AG09309 (cell line): ENCODE measurements around the gene MAPKAPK3.

Experiments
- DNase-seq: peaks from one replicate; pipeline ENCODE4 v3.0.0-alpha.2; 2010; ENCODE audit warnings: low read depth
- H3K4me3 ChIP-seq: 2 replicates; pipeline ENCODE4 v1.5.1; 2011; ENCODE audit warnings: mild to moderate bottlenecking, low read depth, low read length, moderate library complexity; ENCODE audit not compliant: control insufficient read depth
- TF ChIP-seq, protein P1 (sequence below): IDR thresholded peaks from 2 replicates; pipeline ENCODE4 v1.5.1; 2011; ENCODE audit warnings: mild to moderate bottlenecking, low read depth, low read length, inconsistent platforms; ENCODE audit not compliant: insufficient read depth, control insufficient read depth; ENCODE audit errors: missing control alignments

Gene MAPKAPK3

DNA sequence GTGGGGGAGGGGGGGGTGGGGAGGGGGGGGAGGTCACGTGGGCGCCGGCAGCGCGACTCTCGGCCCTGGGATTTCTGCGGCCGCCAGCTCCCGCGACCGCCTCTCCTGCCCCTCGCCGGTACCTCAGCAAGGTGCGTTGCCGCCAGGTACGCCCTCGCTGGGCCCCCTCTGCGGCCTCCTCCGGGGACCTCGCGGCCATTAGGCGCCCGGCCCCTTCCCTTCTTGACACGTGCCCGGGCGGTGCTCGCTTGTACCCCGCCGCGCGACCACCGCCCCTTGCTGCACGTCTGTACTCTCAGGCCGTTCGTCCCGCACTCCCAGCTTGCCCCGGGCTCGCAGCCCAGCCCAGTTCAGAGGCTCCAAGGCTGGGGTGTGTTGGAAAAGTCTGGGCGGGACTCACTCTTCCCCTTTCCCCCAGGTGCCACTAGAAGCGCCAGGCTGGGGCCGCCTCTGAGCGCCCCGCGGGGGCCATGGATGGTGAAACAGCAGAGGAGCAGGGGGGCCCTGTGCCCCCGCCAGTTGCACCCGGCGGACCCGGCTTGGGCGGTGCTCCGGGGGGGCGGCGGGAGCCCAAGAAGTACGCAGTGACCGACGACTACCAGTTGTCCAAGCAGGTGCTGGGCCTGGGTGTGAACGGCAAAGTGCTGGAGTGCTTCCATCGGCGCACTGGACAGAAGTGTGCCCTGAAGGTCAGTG lies at the start of gene MAPKAPK3:
Gene MAPKAPK3, plus strand, starts transcription at position 56 of the 696 bp plus-strand sequence. Its CDS starts 415 bp downstream, at position 471.
- no peak for DNase-seq
- peak within 1 kb of the TSS; percentile 76 for H3K4me3 ChIP-seq
- TF ChIP-seq, protein P1, sequence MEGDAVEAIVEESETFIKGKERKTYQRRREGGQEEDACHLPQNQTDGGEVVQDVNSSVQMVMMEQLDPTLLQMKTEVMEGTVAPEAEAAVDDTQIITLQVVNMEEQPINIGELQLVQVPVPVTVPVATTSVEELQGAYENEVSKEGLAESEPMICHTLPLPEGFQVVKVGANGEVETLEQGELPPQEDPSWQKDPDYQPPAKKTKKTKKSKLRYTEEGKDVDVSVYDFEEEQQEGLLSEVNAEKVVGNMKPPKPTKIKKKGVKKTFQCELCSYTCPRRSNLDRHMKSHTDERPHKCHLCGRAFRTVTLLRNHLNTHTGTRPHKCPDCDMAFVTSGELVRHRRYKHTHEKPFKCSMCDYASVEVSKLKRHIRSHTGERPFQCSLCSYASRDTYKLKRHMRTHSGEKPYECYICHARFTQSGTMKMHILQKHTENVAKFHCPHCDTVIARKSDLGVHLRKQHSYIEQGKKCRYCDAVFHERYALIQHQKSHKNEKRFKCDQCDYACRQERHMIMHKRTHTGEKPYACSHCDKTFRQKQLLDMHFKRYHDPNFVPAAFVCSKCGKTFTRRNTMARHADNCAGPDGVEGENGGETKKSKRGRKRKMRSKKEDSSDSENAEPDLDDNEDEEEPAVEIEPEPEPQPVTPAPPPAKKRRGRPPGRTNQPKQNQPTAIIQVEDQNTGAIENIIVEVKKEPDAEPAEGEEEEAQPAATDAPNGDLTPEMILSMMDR = no peak

DNA sequence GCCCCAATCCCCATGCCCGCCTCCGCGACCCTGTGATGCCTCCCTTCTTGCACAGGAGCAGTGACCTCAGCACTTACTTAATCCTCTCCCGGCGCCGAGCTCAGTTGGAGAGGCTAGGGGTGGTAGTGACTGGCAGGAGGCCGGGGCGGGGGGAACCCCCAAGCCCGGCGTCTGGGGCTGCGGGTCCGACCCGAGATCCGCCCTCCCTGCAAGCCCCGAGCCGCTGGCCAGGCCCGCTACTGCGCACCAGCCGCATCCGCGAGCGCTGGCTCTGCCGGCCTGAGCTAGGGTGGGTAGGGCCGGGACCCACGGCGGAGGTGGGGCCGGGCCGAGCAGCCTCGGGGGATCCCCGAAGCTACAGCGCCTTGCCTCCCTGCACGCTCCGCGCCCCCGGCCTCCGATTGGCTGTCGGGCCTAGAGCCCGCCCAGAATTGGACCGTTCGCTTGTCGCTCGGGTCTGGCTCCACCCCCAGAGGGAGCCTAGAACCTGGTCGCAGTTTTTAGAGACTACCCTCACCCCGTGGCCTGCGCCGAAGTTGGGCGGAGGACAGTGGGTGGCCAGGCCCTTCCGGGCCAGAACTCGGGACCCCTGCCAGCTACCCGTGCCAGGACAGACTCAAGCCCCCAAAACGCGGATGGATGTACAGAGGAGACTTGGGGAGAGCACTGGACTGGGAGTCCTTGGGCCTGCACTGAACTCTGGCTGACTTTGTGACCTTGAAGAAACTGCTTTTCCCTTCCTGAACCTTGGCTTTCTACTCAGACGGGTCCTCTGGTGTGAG lies 49.4 kb upstream of the MAPKAPK3 start, which contains the start of gene C3orf18:
Gene C3orf18, minus strand, starts transcription at position 362 of the 782 bp plus-strand sequence. CDS start 2,048 bp downstream, outside the sequence.
- DNase-seq = peak; percentile 55
- peak within 1 kb of the TSS; percentile 51 for H3K4me3 ChIP-seq
- TF ChIP-seq, protein P1 = no peak

DNA sequence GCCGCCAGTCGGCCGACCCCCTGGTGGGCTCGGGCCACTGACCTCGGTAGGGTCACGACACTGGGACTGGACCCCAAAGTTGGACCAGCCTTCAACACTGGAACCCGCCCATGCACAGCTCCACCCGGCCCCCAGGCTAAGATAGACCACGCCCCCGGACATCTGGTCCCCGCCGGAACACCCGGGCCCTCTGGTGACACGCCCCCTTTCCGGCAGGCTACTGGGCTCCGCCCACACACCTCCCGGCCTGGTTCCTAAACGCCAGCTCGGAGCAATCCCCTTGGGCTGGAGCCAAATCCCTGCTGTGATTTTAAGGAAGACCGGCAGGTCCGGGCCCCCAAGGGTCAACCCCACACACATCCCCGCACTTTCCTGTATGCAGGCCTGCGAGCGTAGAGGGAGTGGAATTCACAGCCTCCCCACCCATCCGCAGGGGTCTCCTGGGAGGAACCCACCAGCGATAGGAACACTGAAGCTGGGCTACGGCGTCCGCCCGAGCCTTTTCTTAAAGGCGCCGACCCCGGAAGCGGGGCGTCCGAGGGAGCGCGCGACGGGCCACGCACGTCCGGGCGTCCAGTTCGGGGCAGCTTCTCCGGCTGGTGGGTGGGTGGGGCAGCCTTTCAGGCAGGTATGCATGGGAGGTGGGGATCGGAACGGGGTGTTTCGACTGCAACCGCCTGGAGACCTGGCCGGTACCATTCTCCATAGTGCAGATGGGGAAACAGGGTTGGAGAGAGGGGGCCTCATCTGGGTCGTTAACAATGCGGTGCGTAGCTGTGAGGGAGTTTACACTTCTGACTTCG lies 47.8 kb upstream of the MAPKAPK3 start, which contains the start of gene HEMK1:
Gene HEMK1, plus strand, starts transcription at position 576 of the 803 bp plus-strand sequence. CDS start 1,583 bp downstream, outside the sequence.
- peak; percentile 75 for DNase-seq
- TF ChIP-seq, protein P1 = no peak
- H3K4me3 ChIP-seq = peak within 1 kb of the TSS; percentile 89

DNA sequence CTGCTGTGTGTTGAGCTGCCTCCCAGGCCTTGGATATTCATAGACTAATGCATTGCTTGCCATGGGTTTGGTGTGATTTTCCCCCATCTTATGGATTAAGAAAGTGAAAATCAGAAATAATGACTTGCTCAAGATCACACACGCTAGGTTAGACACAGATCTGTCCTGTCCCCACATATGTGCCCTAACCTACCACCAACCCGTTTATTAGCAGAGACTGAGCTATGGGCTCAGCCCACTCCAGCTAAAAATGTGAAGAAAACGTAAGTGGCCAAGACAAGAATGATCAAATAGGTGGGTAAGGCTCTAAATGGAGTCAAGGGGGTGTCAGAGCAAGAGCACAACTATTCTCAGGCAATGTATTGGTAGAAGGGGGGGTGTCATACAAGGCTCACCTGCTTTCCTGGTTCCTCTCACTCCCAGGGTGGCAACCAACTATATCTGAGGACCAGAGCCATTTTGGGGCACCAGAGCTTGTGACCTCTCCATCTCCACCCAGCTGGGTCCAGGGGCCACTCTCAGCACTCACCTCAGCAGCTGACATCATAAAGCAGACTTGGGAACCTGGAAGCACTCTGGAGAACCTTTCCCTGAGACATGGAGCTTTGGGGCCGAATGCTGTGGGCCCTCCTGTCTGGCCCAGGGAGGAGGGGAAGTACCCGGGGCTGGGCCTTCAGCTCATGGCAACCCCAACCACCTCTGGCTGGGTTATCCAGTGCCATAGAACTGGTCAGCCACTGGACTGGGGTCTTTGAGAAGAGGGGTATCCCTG lies 46.3 kb upstream of the MAPKAPK3 start:
- TF ChIP-seq, protein P1 = no peak
- peak overlapping the region; percentile 89; the same call in 1 of the 2 replicates for H3K4me3 ChIP-seq
- no peak for DNase-seq

DNA sequence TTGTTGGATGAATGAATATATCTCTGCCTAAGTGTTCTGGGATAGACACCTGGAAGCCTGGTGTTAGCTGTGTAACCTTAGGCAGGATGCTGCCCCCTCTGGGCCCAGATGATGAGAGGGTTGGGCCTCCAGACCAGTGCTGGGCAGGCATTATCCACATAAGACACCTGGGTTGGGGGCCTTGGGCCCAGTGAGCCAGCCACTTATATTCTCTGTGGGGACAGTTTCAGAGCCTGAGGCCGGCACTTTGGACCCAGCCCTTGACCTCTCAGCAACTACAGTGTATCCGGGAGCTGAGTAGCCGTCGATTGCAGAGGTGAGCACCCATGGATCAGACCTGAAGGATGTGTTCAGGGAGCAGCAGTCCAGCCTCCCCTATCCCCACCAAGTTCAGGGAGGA lies 45.5 kb upstream of the MAPKAPK3 start:
- no peak overlapping the region for H3K4me3 ChIP-seq
- no peak for DNase-seq
- TF ChIP-seq, protein P1 = no peak
